ENCODE measurements around the gene GABPB2. TPM values are rescaled to one million over a fixed set of nuclear protein-coding genes. Genes with fewer than 3 reads are reported as not detected.

GABPB2 gene
- total RNA-seq, 1 donor from 2014 or later = 15.7 TPM

DNA sequence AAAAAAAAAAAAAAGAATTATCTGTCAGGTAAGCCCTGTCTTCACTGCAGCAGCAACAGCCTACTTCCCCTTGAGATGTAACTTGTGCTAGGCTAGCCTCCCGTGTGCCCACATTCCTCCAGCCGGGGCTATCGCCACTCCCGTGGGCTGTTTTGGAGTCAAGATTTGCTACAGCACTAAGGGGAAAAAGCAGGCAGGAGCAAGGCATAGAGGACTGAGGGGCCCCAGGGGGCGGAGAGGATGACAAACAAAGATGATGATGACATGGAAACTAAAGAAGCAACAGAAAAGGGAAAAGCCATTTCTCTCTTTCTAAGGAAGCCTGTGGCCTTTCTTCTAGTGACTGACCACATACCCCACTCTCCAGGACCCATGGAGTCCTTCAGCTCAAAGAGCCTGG, 87.8 kb downstream of the GABPB2 start:
- DNase-seq (ENCODE audit: low spot score) = no peak

DNA sequence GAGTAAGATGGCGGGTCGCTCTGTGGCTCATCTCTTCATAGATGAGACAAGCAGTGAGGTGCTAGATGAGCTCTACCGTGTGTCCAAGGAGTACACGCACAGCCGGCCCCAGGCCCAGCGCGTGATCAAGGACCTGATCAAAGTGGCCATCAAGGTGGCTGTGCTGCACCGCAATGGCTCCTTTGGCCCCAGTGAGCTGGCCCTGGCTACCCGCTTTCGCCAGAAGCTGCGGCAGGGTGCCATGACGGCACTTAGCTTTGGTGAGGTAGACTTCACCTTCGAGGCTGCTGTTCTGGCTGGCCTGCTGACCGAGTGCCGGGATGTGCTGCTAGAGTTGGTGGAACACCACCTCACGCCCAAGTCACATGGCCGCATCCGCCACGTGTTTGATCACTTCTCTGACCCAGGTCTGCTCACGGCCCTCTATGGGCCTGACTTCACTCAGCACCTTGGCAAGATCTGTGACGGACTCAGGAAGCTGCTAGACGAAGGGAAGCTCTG, 88.2 kb downstream of the GABPB2 start:
- DNase-seq (ENCODE audit: low spot score) = no peak

DNA sequence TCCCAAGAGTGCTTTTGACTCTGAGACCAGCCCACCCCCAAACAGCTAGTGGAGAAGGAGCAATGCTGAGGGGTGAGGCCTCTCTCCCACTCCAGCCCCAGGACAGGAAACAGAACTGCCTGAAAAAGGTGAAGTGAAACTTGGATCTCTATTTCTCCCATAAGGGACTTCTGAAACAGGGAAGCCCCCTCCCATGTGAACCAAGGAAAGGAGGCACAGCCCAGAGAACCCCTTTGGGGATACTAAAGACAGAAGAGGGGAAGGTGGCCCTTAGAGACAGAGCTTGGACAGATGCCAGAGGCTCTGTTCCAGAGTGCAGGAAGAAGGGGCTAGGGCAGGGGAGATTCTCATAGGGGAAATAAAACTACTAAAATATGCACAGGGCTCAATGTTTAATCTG, 88.8 kb downstream of the GABPB2 start:
- no peak for DNase-seq (ENCODE audit: low spot score)

DNA sequence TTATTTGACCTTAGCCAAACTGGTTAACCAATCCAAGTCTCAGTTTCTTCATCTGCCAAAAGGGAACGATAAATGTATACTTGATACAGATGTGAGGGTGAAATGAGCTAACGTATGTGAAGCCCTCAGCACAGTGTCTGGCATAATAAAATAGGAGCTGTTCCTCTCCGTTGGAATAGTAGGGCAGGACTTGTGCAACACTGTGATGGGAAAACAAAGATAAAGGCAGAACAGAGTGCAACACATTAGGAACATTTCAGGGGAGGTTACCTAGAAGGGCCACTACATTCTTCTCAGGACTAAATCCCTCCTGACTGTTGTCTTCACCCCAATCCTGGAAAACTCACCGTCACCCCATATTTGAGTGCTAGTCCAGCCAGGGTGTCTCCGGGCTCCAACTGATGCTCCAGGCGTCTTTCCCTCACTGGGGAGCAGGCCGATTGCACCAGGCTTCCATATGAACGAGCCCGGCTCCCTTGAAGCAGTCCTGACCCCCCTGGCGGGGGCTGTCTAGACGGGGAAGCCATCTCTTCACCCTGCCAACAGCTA, 94.2 kb downstream of the GABPB2 start:
- DNase-seq (ENCODE audit: low spot score) = no peak

DNA sequence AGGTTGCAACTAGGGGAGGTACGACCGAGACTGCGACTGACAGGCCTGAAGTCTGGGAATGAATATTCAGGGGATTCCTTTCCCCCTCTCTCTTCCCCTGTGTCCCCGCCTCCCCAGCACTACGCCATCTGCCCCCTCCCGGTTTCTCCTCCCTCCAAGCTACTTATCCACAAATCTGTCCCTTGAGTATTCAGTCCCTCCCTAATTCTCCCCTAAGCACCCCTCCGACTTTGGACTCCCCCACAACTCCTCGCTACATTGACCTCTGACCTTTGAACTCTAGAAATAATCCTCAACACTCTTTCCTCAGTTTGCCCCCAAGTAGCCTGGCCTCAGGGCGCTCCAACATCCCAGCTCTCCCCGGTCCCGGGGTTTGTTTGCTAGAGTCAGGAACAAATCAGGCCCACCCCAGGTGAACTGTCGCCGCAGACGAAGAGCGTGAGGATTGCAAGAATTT, 94.7 kb downstream of the GABPB2 start:
- no peak for DNase-seq (ENCODE audit: low spot score)

DNA sequence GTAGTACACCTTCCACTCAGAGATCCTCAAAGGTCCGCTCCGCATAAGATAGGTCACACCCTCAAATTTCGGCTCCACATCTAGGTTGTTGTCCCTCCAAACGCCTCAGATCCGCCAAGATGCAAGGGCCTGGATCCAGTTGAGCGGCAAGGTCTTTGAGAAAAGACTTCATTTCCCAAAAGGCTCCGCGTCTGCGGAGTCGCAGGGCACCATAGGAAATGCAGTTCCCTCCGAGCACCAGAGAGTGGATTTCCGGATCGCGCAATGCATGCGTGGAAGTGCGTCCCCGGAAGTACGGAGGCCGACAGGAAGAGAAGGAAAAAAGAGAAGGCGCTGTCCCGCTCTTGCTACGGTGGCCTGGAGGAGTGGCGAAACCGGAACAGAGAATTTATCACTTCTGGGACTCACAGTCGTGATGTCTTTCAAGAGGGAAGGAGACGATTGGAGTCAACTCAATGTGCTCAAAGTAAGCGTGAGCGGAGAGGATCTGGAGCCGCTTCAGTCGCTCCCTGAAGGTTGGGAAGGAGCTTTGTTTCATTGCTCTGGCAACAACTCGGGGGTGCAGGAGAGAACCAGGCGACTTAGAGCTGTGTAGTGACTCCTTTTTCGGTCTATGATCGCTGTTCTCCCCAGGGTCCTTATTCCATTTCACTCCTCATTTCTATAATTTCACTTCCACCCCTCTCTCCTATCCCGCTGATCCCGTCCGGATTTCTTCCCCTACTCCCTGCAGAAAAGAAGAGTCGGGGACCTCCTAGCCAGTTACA, 95.4 kb downstream of the GABPB2 start, which contains the start of the genes LYSMD1 and SCNM1:
Gene LYSMD1, minus strand, starts transcription at position 165 of the 767 bp plus-strand sequence. CDS start 644 bp downstream, outside the sequence.
Gene SCNM1, plus strand, starts transcription at position 407 of the 767 bp plus-strand sequence. Its CDS starts 9 bp downstream, at position 416.
- peak; percentile 96 for DNase-seq (ENCODE audit: low spot score)

DNA sequence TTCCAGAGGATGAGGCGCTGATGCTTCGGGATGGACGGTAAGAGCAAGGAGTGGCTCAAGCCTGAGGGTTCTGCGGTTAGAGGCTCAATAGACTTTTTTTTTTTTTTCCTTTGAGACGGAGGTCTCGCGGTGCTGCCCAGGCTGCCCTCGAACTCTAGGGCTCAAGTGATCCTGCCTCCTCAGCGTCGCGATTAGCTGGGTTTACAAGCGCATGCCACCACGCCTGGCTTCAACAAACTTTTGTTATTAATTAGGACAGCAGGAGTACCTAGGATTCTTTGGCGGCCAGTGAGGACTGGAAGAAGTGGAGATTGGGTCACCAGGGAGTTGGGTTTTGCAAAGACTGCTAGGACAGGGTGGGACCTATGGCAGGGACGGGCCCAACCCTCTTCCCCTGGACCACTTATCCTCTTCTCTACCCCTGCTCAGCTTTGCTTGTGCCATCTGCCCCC, 96.0 kb downstream of the GABPB2 start:
- no peak for DNase-seq (ENCODE audit: low spot score)

DNA sequence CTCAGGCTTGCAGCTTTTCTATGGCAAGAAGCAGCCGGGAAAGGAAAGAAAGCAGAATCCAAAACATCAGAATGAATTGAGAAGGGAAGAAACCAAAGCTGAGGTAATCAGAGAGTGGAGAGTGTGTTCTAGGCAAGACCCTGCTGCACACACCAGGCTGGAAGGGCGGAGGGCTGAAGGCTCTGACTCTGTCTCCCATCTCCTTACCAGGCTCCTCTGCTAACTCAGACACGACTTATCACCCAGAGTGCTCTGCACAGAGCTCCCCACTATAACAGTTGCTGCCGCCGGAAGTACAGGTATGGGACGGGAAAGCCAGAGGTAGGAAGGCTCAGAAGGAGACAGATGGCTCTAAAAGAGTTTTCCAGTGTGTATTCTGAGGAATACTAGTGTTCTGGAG, 96.6 kb downstream of the GABPB2 start:
- DNase-seq (ENCODE audit: low spot score) = no peak

DNA sequence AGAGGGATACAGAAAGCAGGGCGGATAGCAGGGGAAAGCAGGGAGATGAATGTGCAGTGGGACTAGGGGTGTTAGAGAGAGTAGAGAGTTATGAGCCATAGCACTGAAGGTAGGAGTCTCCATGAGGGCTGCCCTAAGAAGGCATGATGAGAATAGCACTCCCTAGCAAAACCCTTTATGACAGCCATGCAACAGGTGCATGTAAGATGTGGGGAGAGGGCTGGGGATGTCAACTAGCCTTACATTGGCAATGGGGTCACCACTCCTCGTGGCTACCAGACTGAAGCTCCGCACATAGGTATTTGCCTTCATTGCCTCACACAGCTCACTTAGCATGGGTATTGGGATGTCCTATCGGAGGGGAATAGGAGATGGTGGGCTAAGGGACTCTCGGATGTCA, 100.6 kb downstream of the GABPB2 start:
- peak; percentile 11 for DNase-seq (ENCODE audit: low spot score)

Other genes starting within 250 kb of the GABPB2 start
- 51.0 TPM for gene ARNT, start 194.2 kb upstream of the GABPB2 start, total RNA-seq
- not detected for gene CTXND2, start 183.6 kb upstream of the GABPB2 start, total RNA-seq
- gene SETDB1, start 144.4 kb upstream of the GABPB2 start, total RNA-seq = 32.3 TPM
- gene CERS2, start 95.9 kb upstream of the GABPB2 start, total RNA-seq = 159 TPM
- 0.48 TPM for gene ANXA9, start 88.5 kb upstream of the GABPB2 start, total RNA-seq
- gene MINDY1, start 63.9 kb upstream of the GABPB2 start, total RNA-seq = 18.6 TPM
- gene PRUNE1, start 62.3 kb upstream of the GABPB2 start, total RNA-seq = 14.4 TPM
- not detected for gene BNIPL, start 34.2 kb upstream of the GABPB2 start, total RNA-seq
- 5.4 TPM for gene C1orf56, start 23.0 kb upstream of the GABPB2 start, total RNA-seq
- 97.4 TPM for gene CDC42SE1, start 11.1 kb upstream of the GABPB2 start, total RNA-seq
- 0.64 TPM for gene MLLT11, start 10.4 kb upstream of the GABPB2 start, total RNA-seq
- gene SEMA6C, start 75.9 kb downstream of the GABPB2 start, total RNA-seq = 4.8 TPM
- 8.0 TPM for gene TNFAIP8L2, start 85.9 kb downstream of the GABPB2 start, total RNA-seq
- 5.3 TPM for gene LYSMD1, start 95.1 kb downstream of the GABPB2 start, total RNA-seq
- gene SCNM1, start 95.4 kb downstream of the GABPB2 start, total RNA-seq = 32.7 TPM
- not detected for gene TMOD4, start 105.2 kb downstream of the GABPB2 start, total RNA-seq
- 34.6 TPM for gene VPS72, start 119.4 kb downstream of the GABPB2 start, total RNA-seq
- gene PIP5K1A, start 127.8 kb downstream of the GABPB2 start, total RNA-seq = 52.2 TPM
- 142 TPM for gene PSMD4, start 184.0 kb downstream of the GABPB2 start, total RNA-seq
- gene ZNF687, start 211.5 kb downstream of the GABPB2 start, total RNA-seq = 16.2 TPM